HuH-7.5 (cell line): ENCODE results near the gene CCR6.
A peak's percentile ranks its signal among the peaks of the same experiment; 100 is the strongest.
"Not testable (repeated sequence)": the region's sequence is repeated elsewhere in the genome, so short reads cannot be mapped to it uniquely, and the experiment has no call there.

ENCODE experiments used
- DNase-seq: peaks from one replicate; pipeline ENCODE4 v3.0.0; 2011; ENCODE audit warnings: low spot score

CCR6 gene

DNA sequence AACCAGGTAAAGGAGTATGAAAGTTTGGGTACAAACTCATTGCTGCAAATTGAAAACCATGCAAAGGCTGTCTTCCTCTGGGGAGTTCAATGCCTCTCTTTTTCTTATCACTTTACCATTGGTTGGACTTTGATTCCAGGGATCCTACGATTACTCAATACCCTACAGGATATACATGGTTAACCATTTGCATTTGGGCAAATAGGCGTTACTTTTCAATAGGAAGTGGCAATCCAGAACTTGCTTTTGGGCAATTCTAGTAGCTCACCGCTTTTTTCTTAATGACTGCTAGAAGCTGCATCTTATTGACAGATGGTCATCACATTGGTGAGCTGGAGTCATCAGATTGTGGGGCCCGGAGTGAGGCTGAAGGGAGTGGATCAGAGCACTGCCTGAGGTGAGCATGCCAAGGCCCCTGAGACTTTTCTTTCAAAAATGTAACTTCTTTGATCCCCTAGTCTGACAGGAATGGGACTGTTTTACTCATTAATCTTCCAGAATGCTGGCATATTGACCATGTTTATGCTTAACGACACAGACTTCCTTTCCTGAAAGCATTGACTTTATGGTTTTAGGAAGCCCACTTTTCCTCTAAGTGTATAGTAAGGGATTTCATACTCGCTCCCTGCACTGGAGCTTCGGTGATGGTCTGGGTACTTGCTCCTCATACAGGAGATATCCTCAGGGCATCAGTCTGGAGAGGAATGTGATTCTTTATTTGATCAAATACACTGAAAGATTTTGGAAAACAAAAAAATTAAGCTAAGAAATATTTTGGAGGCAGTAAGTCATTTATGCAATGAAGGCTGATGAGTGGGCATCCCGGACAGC is at the start of gene CCR6:
Gene CCR6, plus strand, starts transcription at position 270 of the 831 bp plus-strand sequence. CDS start 13,039 bp downstream, outside the sequence.
- peak; percentile 72 for DNase-seq

DNA sequence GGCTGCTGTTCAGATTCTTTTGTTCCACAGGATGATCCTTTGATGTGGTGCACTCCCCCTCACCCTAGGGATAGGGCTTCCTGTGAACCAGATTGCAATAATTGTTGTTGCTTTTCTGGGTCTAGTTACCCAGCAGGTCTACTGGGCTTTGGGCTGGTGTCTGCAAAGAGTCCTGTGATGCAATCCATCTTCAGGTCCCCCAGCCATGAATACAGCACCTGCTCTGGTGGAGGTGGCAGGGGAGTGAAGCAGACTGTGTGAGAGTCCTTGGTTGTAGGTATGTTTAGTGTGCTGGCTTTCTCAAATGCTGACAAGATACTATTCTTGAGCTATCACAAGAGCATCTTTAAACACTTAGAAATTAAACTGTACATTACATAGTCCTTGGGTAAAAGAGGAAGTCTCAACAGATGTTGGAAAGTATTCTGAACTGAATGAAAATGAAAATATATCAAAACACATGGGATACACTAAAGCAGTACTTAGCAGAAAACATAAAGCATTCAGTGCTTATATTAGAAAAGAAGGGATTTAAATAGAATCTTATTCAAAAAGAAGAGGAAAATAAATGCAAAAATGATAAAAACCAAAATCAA is 49.1 kb upstream of the CCR6 start:
- no peak for DNase-seq

DNA sequence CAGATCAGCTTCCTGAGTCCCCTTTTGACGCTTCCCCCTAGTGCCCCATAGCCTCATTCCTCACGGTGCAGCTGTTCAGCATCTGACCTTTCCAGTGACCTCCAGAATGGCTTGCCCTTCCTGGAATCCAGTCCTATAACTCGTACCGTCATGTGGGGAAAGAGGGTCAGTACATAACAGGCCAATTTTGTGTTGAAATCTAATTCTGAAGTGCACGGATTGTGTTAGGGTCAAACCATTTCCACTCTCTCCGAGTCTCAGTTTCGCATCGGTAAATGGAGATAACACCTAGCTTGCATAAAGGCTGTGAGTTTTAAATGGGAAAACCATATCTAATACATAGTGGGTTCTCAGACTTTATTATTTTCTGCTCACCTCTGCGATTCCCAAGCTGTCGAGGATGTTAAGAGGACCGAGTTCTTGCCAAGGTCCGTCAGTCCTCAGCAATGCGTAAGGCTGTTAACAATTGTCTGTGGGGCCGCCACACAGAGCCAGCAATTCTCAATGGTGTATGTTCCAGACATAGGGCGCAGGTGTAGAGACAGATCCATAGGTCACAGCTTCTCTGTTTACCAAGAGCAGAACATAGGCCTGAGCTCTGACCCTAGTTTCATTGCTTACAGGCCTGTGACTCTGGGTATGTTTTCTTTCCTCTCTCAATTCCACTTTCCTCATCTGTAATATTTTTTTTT is 45.5 kb upstream of the CCR6 start:
- DNase-seq: no peak

DNA sequence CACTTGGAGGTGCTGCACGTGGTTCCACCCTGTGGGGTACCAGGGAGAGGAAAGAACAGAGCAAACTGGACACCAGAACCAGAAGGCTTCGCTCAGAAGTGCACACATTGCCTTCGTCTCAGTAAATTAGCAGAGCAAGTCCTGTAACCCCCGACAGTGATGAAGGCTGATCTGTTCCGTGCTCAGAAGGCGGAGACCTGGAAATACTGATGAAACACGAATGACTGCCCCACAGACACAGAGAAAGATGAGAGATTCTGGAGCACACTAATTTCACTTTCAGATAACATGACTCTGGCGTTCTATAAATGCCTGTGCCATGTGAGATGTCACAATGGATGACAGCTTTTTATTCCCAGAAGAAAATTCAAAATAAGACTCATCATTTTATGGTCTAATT is 44.2 kb upstream of the CCR6 start:
- no peak for DNase-seq

DNA sequence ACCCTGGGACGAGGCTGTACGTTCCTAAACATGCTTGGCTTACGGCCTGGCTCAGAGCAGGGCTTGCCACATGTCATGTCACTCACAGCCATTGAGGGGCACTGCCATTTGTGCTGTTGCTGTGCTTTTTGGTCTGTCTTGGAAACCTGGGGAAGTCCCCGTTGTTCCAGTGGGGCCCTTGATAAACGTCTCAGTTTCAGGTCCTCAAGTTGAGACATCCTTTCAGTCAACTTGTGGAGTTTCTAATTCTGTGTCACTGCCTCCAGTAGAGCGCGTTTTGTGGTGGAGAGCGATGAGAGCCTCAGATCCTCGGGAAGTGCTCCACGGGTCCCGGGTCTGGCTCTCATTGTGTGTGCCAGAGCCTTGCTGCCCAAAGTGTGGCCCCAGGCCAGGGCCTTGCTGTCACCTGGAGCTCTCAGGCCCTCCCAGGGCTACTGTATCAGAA is 43.0 kb upstream of the CCR6 start:
- DNase-seq: no peak

DNA sequence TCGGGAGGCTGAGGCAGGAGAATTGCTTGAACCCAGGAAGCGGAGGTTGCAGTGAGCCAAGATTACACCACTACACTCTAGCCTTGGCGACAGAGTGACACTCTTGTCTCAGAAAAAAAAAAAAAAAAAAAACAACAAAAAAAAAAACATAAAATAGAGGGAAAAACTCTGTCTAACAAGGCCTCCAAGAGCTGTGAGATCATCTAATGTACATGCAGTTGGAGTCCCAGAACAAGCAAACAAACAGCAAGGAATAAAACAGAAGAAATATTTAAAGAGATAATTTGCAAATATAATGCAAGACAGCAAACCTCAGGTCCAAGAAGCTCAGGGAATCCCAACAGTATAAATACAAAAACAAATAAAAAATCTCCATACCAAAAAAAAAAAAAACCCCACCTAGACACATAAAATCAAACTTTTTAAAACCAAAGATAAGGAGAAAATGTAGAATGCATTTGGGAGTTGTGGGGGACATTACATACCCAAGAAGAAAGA is 35.0 kb upstream of the CCR6 start:
- DNase-seq: no peak

DNA sequence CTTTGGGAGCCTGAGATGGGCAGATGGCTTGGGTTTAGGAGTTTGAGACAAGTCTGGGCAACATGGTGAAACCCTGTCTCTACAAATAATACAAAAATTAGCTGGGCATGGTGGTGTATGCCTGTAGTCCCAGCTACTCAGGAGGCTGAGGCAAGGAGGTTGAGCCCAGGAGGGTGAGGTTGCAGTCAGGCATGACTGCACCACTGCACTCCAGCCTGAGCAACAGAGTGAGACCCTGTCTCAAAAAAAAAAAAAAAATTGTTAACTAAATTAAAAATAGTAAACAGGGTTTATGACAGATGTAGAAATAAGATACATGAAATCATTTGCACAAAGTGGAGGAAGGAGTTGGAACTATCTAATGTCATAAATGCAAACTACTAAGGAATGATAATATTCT is 34.2 kb upstream of the CCR6 start:
- DNase-seq: not testable (repeated sequence)

DNA sequence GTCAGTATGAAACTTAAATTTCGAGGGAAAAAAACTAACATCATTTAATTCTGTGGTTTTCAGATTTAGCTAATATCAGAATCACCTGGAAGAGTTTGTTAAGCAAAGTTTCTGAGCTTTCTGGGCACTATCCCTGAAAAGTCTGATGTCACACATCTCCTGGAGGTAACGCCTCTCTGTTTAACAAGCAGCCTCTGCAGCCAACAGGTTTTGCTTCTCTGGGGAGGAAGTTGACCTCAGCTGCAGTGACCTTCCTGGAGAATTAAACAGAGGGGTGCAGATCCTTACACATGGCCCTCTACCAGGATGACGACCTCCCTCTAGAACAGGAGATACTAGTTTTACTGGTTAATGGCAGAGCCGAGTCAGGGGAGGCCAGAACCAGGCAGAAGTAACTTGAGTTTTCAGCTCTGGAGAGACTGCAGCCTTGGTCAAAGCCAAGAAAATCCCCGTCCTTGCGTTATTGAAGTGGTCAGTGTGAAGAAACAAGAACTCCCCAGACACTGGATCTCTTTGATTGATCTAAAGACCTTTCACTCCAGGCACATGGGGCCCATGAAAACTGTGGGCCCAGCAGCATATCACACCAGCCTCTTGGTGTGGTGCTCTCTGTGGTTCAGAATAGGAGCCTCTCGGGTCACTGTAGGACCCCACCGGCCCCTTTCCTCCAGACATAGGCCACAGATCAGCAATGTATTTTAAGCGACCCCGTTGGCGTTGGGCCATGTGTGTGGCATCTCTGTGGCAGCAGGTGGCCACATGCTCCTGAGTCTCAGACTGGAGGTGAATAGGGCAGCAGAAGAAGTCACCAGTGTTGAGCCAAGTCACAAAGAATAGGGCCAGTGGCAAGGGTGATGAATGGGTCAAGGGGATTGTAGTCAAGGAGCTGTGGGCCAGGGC is 33.4 kb upstream of the CCR6 start:
- DNase-seq: no peak

DNA sequence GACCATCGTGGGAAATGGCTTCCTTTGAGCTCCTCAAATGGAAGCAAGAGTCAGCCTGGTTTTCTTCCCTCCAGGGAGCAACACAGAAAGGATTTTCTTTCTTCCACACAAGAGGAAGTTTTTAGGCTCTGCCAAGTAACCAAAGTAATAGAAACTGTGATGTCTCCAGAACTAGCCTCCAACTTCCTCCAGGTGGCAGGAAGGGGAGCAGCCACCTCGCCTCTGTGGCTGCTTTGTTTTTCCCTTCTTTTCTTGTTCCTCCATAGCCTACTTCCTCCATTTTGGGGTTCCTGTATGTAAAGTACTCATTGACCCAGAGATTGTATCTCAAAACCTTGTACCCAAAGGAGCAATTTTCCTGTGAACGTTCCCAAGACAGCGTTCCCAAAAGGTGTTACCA is 32.7 kb upstream of the CCR6 start:
- DNase-seq: no peak

DNA sequence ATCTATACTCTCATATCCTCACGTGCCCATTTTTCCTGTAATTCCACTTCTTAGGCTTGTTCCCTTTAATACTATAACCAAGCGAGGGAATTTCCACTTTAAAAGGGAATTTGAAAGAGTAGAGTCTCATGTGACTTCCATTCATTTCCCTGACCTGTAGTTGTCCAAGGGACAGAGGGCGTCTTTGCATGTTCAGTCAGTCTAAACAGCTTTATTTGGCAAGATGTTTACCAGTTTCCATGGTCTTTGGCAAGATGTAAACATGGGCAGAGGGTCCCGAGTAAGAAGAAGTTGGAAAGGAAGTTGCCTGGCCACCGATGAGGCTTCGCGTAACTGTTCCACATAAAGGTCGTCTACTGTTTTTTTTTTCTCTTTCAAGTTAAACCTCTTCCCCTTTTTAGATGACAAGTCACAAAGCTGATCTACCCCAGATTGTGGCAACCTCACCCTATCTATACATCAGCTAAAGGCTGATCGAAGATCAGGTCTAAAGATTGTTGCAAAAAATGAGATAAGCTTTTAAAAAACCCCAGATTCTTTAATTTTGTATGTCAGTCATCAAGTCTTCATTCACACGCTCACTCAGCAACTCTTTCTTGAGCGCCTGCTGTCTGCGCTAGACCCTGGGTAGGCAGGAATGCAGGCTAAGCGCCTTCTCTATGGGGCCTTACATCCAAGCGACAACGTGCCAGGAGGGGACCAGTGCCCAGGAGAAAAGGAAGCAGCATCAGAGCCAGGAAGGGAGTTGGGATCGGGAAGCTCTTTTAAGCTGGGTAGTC is 31.7 kb upstream of the CCR6 start:
- DNase-seq: no peak

DNA sequence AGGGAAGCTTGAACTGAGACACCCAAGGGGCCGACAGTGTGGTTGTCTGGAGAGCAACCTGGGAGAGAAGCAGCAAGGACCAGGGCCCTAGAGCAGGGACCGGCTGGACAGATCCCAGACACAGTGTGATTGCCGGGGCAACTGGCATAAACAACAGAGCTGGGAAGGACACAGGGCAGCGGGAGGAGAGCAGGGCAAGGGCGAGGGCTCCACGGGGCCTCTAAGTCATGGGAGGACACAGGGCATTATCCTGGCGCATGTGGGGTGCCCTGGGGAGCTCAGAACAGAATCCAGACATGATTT is 31.1 kb upstream of the CCR6 start:
- no peak for DNase-seq

DNA sequence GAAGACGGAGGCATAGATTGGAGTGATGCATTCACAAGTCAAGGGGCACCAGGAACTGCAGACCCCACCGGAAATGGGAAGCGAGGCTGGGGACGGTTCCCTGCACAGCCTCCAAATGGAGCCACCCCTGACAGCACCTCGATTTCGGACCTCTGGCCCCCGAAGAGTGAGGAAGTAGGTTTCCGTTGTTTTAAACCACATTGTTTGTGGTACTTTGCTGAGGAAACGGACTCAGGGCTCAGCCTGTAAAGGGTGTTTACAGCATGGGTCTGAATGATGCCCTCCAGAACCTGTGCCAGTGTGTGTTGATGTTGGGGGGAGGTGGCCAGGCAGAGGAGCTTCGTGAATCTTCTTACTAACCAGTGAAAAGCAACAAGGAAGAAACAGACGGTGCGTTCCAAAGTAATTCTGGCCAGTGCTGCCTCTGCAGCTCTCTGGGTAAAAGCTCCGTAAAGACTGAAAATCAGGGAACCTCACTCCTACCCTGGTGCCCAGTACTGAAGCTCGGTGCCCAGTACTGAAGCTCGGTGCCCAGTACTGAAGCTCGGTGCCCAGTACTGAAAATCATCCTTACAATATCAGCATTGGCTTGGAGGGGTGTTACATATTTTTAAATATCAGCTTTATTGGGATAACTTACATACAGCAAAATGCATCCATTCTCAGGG is 30.1 kb upstream of the CCR6 start:
- no peak for DNase-seq

DNA sequence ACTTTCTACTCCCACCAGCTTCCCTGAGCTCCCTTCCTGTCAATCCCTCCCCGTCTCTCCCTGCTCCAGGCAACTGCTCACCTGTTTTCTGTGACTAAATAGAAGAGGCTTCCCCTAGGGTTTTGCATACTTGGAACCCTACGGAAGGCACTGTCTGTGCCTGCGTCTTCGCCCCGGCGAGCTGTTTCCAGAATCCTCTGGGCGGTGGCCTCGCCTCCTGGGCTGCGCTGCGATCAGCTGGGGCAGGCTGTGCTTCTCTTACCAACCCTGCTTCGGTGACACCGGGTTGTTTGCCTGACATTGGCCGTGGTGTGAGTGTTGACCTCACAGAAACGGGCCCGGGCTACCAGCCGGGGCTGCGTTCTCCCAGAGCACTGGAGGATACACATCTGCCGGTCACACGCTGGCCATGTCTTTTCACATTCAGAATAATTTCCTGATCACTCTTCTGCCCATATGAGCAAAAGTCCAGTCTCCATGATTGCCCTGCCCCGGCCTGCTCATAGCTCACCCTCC is 29.4 kb upstream of the CCR6 start:
- no peak for DNase-seq

DNA sequence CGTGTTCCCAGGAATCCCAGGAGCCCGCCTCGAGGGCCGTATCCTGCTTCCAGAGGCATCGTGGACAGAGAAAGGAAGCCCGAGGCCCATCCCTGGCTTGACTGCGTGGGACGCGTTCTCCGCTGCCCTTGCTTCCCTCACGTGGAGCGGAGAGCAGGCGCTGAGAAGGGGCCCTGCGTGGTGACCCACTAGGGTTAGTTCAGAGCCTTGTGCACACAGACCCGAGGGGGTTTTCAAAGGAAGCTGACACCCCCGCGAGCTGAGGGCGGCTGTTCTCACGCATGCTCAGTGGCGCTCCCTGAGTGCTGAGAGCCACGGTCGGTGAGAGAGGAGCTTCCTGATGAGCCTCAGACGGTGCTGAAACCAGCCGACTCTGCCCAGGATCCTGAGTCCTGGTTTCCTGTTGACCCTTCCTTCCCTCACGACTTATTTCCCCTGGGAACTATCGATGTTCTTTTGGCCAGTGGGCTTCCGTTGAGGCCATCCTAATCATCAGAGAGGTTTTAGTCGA is 28.9 kb upstream of the CCR6 start:
- no peak for DNase-seq

DNA sequence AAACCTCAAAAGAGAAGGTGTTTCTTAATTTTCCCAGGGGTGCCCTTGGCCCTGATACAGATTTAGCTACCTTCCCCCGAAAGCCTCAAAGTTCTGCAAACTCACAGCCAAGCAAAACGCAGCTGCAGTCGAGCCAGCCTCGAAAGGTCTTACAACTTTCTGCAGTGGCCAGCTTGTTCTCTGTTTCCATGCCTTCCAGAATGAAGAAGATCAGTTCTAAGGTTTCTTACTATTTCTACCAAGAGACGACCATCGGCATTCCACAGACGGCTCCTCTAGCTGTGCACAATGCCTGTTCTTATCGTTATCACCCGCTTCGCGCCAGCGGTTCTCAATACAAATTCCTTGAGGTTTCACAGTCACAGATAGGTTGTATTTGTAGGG is 28.5 kb upstream of the CCR6 start:
- no peak for DNase-seq

DNA sequence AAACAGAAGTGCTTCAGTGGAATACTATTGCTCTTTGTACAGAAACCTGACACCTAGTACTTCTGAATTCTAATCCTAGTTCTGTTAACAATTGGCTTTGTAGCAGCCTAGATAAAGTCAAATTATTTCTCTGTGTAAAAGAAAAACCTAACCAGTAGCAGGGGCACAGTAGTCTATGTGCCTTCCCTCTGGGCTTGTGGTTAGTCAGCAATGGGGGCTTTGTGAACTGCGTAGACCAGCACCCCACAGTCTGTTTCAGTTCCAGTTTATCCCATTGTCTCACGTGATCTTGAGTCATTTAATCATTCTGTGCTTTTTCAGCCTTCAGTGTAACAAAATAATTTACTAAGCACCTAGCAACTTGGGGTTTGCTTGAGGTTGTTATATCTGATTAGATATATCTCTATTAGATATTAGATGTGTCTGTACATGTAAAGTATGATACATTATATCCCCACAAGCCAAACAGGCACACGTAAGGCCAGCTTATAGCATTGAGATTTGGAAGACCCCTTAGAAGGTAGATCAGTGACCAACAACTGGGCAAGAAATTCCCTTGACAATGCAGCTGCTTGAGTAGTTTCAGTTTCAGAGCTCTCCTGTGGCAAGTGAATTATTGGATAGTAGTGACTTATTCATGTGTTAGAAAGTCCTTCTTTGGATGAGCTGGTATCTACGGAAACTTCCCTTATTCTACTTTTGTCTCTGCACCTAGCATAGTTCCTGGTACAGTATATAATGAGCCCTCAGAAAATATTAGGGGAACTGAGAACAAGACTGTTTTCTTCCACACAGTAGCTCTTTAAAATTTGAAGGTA is 27.9 kb upstream of the CCR6 start:
- DNase-seq: no peak

DNA sequence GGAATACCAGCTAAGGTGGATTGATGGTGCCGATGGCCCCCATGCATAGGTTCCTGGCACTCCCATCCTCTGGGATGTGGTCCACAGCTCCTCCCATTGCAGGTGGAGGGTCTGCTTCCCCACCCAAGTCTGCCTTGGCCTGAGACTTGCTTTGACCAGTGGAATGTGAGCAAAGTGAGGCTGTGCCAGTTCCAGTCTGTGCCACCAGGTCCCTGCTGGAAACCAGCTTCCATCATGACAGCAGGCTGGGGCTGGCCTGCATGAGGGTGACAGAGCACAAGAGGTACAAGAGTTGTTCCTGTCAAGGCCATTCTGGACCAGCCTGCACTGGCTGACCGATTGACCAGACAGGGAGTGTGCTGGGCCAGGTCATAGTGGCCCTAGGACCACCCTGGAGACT is 27.0 kb upstream of the CCR6 start:
- no peak for DNase-seq

DNA sequence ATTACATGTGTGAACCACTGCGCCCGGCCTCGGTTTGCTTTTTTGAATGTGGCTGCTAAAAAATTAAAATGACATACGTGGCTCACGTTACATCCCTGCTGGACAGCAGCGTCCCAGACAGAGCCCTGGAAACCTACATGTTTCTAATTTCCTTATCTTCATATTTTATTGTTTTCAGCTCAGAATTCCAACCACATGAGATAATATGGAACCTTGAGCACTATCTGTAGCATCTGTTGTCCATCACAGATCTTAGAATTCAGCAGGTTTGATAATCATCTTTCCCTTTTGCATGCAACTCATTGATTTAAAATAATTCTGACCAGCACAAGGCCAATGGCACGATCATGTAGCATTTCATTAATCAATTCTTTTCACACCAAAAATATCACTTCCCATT is 25.9 kb upstream of the CCR6 start:
- no peak for DNase-seq

DNA sequence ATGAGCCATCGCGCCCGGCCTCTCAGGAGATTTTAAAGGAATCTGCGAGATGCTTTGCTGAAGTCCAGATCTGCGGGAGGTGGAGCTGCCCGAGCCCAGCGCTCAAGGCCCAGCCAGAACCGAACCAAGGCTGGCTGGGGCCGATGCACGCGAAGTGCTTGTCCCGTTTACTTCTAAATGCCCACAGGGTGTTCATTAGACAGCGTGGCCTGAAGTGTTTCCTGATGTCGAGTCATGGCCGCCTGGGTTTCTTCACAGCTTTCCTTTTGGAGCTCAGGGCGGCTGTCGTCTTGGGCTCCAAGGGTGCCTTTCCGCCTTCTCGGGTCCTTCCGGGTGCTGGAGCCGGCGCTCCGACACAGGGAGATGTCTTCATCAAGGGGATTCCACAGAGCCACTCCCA is 25.1 kb upstream of the CCR6 start:
- no peak for DNase-seq
